GM12874 (cell line): ENCODE data around the gene RAB35.

Experiments
- TF ChIP-seq, protein P1 (sequence below): IDR thresholded peaks from 2 replicates; pipeline ENCODE4 v1.5.1; 2011; ENCODE audit warnings: low read depth, mild to moderate bottlenecking, control low read depth, low read length, moderate library complexity; ENCODE audit not compliant: insufficient read depth

Gene RAB35

DNA sequence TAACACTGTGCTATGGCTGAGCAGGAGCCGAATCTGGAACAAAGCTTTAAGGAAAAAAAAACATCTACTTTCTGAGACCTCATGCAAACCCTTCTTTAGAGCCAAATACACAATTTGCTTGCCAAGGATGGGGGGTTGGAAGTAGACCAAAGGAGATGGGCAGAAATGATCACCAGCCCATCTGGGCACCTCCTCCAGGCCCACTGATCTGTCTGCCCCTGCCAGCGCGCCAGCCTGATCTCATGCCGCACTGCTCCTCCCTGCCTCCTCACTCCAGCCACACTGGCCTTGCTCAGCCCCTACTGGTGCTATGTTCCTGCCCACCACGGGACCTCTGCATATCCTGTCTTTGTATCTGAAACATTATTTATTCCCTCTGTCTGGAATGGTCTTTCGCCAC, 24.8 kb upstream of the RAB35 start:
- TF ChIP-seq, protein P1, sequence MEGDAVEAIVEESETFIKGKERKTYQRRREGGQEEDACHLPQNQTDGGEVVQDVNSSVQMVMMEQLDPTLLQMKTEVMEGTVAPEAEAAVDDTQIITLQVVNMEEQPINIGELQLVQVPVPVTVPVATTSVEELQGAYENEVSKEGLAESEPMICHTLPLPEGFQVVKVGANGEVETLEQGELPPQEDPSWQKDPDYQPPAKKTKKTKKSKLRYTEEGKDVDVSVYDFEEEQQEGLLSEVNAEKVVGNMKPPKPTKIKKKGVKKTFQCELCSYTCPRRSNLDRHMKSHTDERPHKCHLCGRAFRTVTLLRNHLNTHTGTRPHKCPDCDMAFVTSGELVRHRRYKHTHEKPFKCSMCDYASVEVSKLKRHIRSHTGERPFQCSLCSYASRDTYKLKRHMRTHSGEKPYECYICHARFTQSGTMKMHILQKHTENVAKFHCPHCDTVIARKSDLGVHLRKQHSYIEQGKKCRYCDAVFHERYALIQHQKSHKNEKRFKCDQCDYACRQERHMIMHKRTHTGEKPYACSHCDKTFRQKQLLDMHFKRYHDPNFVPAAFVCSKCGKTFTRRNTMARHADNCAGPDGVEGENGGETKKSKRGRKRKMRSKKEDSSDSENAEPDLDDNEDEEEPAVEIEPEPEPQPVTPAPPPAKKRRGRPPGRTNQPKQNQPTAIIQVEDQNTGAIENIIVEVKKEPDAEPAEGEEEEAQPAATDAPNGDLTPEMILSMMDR: no peak

GRCh38 chr12:120140603-120141002, 24.1 kb upstream of the RAB35 start:
- TF ChIP-seq, protein P1: no peak

DNA sequence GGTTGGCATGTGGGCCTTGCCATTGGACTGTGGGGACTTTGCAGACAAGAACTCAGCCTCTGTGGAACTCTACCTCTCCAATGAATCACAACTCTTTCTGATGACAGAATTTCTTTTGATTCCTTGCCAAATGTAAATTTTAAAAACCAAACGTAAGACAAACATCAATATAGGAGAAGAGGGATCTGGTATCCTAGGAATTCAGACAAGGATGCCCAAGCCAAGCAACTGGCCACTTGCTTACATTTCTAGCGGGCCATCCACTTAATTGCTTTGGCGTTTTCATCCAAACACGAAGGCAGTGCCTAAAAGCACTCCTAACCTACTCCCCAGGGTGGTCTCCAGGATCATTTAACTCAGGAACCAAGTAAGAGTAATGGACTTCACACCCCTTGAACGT, 23.4 kb upstream of the RAB35 start:
- TF ChIP-seq, protein P1: no peak

- TF ChIP-seq, protein P1: no peak
These were observed 21.8 kb upstream of the RAB35 start for GRCh38 chr12:120138366-120138765.

DNA sequence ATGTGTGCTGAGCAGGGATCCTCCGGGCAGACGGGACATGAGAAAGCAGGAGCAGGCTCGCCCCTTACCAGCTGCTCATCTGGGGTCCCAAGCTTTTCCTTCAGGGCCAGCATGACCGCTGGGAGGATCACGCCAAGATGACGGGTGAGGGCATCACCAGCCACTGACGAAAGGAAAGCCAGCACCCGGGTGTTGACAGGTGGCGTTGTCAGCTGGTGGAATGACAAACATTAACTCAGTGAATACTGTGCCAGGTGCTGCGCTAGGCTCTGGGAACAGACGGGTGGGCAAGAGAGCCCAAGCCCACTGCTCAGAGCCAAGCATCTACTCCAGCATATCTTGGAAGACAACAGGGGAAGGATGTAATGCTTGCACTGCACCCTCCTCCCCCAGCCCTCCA, 21.3 kb upstream of the RAB35 start:
- TF ChIP-seq, protein P1: no peak

GRCh38 chr12:120136093-120136770, 19.7 kb upstream of the RAB35 start:
- TF ChIP-seq, protein P1: no peak

DNA sequence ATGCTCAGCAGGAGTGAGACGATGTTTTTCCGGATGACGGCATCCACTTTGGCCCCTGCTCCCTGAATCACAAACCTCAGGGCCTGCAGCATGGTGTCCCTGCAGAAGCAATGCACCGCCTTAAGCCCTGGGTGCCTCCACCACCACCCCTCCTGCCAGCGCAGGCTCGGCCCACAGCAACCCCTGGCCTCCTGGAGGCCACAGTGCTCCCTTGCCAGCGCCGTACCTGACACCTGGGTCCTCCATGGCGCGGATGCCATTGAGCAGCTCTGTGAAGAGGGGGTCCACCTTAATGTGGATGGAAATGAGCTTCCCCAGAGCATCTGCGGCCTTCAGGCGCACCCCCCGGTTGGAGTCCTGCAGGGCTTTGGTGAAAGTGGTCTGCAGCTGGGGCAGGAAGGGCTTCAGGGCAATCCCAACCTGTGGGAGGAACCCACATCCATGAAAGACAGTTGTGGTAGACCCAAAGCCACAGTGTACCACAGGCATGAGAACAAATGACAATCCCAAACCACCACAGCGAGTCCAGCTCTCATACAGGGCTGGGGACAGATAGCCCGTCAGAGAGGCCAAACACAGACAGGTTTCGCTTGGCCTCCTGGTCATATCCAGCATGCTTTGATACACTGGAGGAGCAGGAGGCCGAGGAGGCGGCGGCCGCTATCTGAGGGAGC, 17.9 kb upstream of the RAB35 start:
- TF ChIP-seq, protein P1: no peak
